ENCODE data around the gene IGSF21.

The IGSF21 gene

DNA sequence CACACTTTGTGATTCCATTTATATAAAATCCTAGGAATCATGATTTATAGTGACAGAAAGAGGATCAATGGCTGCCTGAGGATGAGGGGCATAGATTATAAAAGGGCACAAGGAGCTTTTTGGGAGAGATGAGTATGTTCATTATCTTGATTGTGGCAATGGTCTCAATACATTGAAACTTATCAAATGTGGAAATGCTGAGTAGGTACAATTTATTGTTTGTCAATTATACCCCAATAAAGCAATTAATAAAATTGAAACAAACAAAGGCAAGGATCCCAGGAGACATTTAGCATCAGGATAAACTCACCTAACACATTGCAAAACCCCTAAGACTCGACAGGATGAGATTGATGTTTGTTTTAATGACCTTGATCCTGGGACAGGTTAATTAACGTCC, 220.1 kb downstream of the IGSF21 start:
- DNase-seq (ENCODE audit: extremely low read depth, insufficient read length), result no peak
- no peaks in the 10 kb centered on the region for H3K36me3 ChIP-seq (ENCODE audit: control insufficient read depth, insufficient read depth, low read length)
- H3K4me3 ChIP-seq (replicated peaks; ENCODE audit: low read depth, low read length), result no peak overlapping the region
- H3K27me3 ChIP-seq (replicated peaks; ENCODE audit: control insufficient read depth, insufficient read depth, low read length), result peaks cover 1% of the 10 kb centered on the region
- TF ChIP-seq, protein P1, sequence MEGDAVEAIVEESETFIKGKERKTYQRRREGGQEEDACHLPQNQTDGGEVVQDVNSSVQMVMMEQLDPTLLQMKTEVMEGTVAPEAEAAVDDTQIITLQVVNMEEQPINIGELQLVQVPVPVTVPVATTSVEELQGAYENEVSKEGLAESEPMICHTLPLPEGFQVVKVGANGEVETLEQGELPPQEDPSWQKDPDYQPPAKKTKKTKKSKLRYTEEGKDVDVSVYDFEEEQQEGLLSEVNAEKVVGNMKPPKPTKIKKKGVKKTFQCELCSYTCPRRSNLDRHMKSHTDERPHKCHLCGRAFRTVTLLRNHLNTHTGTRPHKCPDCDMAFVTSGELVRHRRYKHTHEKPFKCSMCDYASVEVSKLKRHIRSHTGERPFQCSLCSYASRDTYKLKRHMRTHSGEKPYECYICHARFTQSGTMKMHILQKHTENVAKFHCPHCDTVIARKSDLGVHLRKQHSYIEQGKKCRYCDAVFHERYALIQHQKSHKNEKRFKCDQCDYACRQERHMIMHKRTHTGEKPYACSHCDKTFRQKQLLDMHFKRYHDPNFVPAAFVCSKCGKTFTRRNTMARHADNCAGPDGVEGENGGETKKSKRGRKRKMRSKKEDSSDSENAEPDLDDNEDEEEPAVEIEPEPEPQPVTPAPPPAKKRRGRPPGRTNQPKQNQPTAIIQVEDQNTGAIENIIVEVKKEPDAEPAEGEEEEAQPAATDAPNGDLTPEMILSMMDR (IDR thresholded peaks at IDR 0.05; ENCODE audit: insufficient read depth, low read length, poor library complexity, severe bottlenecking), result no peak

DNA sequence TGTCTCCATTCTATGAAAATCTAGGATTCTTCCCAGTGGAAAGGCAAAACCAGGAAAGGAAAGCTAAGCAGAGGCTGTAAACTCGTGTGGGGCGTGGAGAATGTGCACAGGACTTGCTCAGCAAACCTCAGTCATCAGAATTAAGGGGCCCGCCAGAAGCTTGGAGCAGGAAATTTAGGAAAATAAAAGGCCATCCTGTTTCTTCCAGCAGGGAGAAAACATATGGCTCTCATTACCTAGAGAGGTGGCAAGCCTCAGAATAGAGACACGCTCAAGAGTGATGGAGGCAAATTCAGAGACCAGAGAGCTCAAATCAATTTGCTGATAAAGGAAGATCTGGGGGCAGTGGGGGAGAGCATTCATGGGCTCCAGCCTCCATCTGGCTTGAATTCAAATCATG, 221.2 kb downstream of the IGSF21 start:
- no peak for DNase-seq (ENCODE audit: extremely low read depth, insufficient read length)
- H3K27me3 ChIP-seq (replicated peaks; ENCODE audit: control insufficient read depth, insufficient read depth, low read length), result peaks cover 1% of the 10 kb centered on the region
- TF ChIP-seq, protein P1 (IDR thresholded peaks at IDR 0.05; ENCODE audit: insufficient read depth, low read length, poor library complexity, severe bottlenecking), result no peak
- no peak overlapping the region for H3K4me3 ChIP-seq (replicated peaks; ENCODE audit: low read depth, low read length)
- no peaks in the 10 kb centered on the region for H3K36me3 ChIP-seq (ENCODE audit: control insufficient read depth, insufficient read depth, low read length)

DNA sequence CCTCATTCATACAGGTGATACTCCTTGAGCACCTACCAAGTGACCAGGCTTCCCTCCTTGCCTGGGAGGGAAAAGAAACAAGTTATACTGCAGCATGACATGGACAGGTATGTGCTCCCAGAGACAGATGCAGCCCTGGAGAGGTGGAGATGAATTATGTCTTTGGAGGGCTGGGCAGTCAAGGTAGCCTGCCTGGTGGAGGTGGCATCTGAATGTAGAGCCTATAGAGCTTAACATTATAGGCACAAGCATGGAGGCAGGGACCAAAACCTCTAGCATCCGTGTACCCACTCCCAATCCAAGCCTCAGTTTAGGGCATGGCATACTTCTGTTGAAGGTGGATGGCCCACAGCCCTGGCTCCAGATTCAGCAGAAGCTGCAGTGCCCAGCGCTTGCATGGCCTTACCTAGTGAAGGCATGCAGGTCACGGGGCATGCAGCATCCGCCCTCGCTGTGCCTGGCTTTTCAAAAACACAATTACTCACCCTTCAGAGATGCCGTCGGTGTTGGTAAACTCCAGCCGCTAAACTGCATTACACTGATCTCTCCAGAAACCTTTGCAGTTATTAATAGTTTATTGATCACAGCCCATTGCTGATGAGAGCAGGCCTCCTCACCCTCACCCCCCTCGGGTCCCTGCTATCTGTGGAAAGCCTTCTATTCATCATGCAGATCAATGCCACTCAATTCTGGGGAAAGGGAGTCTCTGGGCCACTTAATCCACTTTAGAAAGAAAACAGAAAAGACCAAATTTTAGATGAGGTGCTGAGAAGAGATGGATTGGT, 222.1 kb downstream of the IGSF21 start:
- DNase-seq (ENCODE audit: extremely low read depth, insufficient read length), result no peak
- H3K4me3 ChIP-seq (replicated peaks; ENCODE audit: low read depth, low read length), result no peak overlapping the region
- no peaks in the 10 kb centered on the region for H3K36me3 ChIP-seq (ENCODE audit: control insufficient read depth, insufficient read depth, low read length)
- H3K27me3 ChIP-seq (replicated peaks; ENCODE audit: control insufficient read depth, insufficient read depth, low read length), result peaks cover 1% of the 10 kb centered on the region
- TF ChIP-seq, protein P1 (IDR thresholded peaks at IDR 0.05; ENCODE audit: insufficient read depth, low read length, poor library complexity, severe bottlenecking), result no peak

DNA sequence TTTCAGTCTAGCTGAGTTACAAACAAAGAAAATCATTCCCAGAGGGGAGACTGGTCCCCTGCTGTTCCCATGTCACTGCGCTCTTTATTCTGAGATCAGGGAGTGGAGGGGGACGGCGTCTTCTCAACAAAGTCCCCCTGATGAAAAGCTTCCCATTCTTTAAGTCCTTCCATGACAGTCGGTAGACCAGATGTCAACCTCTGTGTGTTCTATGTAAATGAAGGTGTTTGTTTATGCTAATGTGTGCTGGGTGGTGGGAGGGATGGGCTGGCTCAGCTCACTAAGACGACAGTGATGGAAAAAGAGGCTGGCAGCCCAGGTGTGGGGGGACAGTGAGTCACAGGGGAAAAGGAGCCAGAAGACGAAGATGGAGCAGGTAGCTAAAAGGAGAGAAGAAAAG, 225.0 kb downstream of the IGSF21 start:
- TF ChIP-seq, protein P1 (IDR thresholded peaks at IDR 0.05; ENCODE audit: insufficient read depth, low read length, poor library complexity, severe bottlenecking), result no peak
- no peaks in the 10 kb centered on the region; the same call in none of the 2 replicates for H3K27me3 ChIP-seq (replicated peaks; ENCODE audit: control insufficient read depth, insufficient read depth, low read length)
- no peak overlapping the region for H3K4me3 ChIP-seq (replicated peaks; ENCODE audit: low read depth, low read length)
- H3K36me3 ChIP-seq (ENCODE audit: control insufficient read depth, insufficient read depth, low read length), result no peaks in the 10 kb centered on the region
- no peak for DNase-seq (ENCODE audit: extremely low read depth, insufficient read length)

DNA sequence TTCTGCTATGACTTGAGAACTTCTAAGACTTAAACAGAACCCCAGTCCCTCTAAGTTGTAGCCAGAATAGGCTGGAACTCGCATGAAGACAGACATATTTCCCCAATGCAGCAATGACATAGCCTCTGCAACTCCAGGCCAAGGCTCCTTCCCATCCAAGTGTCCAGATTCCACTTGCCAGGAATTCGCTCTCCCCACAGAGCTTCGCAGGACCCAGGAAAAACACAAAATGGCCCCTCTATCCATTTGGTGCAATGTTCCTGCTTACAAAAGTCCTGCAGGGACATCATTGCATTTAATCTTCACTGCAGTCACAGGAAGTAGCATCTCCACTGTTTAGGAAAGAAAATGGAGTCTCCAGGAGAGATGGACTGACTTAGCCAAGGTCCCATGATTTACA, 225.6 kb downstream of the IGSF21 start:
- H3K36me3 ChIP-seq (ENCODE audit: control insufficient read depth, insufficient read depth, low read length), result no peaks in the 10 kb centered on the region
- no peak for DNase-seq (ENCODE audit: extremely low read depth, insufficient read length)
- TF ChIP-seq, protein P1 (IDR thresholded peaks at IDR 0.05; ENCODE audit: insufficient read depth, low read length, poor library complexity, severe bottlenecking), result no peak

More for the DNA sequence above, 225.6 kb downstream of the IGSF21 start:
- Histone ChIP-seq H3K27me3 (replicated peaks; ENCODE audit: control insufficient read depth, insufficient read depth, low read length) (no peaks in the 10 kb centered on the region; the same call in none of the 2 replicates), H3K4me3 (replicated peaks; ENCODE audit: low read depth, low read length) (no peak overlapping the region)

All from GM06990 (cell line).